MM.1S (cell line): ENCODE measurements around the gene COLQ.

Source experiments
- EZH2 ChIP-seq: fragments of 300-600 bp; sonication (generic); optimal IDR thresholded peaks from 2 replicates; pipeline ENCODE3; 2017; ENCODE audit warnings: low read depth, mild to moderate bottlenecking, antibody characterized with exemption, low read length, mixed read lengths
- EZH2phosphoT487 ChIP-seq: fragments of 300-600 bp; sonication (generic); IDR thresholded peaks from 2 replicates; pipeline ENCODE4 v1.6.1; 2018; ENCODE audit warnings: antibody characterized with exemption, low read length
- TF ChIP-seq, protein P1 (sequence below): fragments of 300-600 bp; sonication (generic); IDR thresholded peaks from 2 replicates; pipeline ENCODE4 v1.5.1; 2016; ENCODE audit warnings: antibody characterized with exemption, low read length, mixed read lengths

GRCh38 chr3:15506571-15506970 lies 14.9 kb downstream of the COLQ start:
- TF ChIP-seq, protein P1, sequence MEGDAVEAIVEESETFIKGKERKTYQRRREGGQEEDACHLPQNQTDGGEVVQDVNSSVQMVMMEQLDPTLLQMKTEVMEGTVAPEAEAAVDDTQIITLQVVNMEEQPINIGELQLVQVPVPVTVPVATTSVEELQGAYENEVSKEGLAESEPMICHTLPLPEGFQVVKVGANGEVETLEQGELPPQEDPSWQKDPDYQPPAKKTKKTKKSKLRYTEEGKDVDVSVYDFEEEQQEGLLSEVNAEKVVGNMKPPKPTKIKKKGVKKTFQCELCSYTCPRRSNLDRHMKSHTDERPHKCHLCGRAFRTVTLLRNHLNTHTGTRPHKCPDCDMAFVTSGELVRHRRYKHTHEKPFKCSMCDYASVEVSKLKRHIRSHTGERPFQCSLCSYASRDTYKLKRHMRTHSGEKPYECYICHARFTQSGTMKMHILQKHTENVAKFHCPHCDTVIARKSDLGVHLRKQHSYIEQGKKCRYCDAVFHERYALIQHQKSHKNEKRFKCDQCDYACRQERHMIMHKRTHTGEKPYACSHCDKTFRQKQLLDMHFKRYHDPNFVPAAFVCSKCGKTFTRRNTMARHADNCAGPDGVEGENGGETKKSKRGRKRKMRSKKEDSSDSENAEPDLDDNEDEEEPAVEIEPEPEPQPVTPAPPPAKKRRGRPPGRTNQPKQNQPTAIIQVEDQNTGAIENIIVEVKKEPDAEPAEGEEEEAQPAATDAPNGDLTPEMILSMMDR, result no peak
- TF ChIP-seq EZH2 (no peak), EZH2phosphoT487 (no peak)
